NCI-H1694 (cell line): ENCODE data around the gene HOXA13.

Experiments used
- DNase-seq: peaks from one replicate; lab custom pipeline; 2025; lab: John Stamatoyannopoulos, UW

Gene HOXA13

DNA sequence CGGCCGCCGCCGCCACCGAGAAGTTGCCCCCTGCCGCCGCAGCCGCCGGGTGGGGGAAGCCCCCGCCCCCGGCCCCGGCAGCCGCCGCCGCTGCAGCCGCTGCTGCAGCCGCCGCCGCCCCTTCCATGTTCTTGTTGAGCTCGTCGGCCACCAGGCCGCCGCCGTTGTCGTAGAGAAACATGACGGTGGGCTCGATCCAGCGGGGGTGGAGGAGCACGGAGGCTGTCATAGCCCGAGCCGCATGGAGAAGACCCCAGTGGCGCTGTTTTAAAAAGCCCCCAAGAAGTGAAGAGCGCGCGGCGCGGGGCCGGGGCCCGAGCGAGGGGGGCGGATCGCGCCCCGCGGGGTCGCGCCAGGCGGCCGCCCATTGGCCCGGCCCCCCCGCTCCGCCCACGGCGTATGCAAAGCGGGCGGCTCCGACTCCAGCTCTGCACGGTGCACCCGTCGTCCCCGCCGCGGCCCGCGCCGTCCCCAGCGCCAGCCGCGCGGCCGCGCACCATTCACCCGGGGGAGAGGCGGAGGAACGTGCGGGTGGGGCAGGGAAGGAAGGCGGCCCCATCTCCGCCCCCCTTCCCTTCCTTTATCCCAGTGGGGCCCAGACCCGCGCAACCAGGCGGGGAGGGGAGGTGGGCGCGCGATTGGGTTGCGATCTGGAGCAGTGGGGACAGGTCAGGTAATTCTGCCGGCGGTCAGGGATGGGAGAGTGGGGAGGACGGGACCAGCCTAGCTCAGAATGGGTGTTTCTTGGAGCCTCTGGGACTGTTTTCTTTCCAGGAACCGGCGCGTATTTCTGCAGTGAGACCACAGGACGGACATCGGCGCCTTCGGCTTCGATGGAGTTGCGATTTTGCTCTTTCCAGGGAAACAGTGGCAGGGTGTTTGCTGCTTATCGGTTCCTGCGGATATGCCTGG, at the start of gene HOXA13:
Gene HOXA13 (minus strand): TSS at position 243 of the 912 bp plus-strand sequence. CDS start 14 bp downstream, at position 229.
- peak; percentile 42 for DNase-seq

DNA sequence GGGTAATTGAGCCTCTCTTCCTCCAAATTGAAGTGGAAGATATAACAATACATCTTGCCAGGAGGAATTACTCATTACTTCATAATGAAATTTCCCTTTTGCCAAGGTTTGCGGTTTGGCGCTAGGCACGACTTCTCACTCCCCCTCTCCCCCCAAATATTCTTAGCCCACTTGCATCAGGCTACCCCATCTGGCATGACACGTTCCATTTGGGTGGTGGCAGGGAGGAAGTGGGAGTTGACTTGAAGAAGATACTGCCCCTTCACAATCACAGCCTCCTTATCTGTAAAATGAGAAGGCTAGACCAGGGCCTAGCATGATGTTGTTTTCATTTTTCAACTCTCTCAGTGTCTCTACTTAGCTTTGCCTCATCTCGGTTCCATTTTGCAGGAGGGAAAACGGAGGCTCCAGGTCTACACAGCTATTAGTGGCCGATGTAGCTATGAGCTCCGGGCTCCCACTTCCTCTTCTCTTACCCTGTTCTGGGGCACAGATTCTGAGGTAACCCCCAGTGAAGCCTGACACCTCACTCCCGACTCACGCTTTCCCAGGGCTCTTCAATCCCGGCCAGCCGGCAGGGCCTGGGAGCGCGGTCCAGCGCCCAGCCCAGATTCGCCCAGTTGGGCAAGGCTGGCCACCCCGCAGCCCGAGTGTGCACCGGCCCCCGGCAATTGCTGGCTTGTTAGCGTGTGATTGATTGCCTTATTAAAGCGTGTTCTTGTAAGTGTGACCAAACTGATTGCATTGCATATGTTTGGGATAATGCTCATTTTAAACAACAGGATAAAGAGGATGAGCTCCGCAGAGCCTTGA, 49.2 kb upstream of the HOXA13 start:
- no peak for DNase-seq

DNA sequence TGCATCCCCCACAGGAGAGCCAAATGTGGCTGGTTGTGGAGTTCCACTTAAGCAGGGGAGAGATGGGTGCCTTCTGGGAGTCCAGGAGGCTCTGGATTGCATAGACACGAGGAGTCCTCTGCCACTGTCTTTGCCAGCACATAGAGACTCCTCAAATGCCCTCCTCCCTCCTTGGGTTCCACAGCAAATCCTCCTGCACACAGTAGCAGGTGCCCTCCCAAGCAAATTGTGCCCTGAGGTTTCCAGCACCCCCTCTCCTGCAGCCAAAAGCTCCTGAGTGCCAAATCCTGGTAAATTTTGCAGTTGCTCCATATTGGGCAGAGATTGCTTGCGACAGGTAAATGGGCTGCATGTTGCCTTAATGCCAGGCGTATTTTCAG, 48.5 kb upstream of the HOXA13 start:
- no peak for DNase-seq

DNA sequence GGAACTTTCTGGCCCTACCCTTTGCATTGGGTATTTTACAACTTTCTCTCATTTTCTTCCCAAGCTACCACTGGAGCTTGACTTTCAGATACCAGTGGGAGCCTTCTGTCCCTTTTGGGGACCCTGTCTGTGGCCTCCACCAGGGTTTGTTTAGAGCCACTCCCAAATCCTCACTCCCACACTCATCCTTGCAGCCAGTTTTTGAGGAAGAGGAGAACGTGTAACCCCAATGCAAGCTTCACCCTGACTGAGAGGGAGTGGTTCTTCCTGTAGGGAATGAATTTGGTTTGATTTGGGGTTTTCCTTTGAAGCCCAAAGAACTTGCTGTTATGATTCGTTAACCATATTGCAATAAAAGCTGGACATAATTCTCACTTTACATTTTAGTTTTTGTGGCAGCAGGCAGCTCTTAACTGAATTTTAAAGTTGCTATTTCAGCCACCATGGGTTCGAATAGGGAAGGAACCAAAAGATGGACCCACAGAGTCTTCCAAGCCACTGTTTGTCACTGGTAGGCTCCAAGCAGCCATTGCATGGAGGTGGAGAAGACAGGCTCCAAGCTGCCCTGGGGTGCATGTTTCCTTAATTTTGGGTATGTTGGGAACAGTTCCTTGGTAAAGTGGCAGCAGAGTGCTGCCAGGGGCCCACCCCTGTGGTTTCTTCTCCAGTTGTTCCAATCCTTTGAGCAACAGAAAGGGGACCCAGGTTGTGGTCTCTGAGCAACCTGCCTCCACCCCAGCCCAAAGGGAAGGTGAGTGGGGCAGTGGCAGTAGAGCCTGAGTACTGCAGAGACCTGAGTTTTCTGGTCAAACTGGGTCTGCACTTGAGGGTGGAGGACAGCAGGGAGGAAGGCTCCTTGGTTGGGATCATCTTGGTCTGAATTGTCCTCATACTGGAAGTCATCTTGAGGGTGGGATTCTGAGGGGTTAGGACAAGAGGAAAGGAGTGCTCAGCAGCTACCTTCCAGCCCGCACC, 47.8 kb upstream of the HOXA13 start:
- no peak for DNase-seq

GRCh38 chr7:27247000-27247399, 47.1 kb upstream of the HOXA13 start:
- DNase-seq, result no peak

- DNase-seq, result no peak
Measured at GRCh38 chr7:27245798-27246691, 46.2 kb upstream of the HOXA13 start.

- DNase-seq, result no peak
Measured at GRCh38 chr7:27245124-27245797, 45.4 kb upstream of the HOXA13 start.

DNA sequence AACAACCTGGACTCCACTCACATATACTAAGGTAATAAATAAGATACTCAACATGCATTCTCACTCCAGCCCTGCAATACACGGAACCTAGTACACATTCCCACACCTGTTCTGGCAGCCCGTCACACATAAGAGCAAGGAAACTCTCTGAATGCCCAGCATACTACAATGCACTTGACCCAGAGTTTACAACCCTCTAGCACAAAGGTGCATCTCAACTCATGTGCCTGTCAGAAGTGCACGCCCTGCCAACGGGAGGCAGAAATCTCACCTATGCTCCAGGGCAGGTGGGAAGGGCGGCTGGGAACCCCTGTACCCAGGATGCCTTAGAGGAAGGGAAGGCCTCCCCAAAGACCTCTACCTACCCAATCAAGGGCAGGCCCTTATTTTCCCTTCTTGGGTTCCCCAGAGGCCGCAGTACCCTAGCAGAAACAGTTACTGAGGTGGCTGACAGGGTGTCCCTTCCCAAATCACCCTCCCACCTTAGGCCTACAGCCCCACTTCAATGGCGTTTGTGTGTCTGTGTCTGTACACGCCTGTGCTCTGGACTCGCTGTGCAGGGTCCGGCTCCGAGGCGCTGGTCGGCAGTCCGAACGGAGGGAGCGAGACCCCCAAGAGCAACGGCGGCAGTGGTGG, 44.7 kb upstream of the HOXA13 start:
- DNase-seq, result no peak

DNA sequence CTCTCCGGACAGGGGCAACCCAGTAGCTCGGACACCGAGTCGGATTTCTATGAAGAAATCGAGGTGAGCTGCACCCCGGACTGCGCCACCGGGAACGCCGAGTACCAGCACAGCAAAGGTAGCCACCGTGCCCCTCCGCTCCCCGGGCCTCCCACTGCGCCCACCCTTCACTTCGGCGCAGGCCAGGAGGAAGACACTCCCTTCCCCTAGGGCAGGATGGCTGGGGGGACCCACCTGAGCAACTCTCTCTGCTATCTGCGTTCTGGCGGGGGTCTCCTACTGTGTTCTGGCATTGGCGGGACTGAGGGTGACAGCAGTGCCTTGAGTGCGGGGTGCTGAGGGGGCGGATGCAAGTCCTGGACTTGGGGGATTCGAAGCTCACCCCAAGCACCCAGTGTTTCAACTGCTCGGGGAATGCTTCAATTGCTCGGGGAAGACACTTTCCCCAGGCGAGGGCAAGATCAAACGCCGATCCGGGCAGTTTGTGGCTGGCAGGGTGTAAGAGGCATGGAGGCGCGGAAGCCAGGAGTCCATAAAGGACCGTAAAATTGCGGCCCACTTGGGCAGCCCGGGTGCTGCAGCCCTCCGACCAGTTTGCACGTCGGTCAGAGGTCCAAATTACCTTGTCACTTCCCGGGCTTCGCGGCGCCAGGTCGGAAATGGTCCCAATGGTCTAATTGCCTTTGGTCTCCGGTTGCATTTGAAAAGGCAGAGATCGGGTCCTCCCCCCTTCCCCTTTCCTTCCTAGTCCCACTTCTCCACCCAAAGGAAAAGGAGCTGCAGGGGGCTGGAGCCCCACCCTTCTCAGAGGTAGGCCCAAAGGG, 43.7 kb upstream of the HOXA13 start:
- no peak for DNase-seq

DNA sequence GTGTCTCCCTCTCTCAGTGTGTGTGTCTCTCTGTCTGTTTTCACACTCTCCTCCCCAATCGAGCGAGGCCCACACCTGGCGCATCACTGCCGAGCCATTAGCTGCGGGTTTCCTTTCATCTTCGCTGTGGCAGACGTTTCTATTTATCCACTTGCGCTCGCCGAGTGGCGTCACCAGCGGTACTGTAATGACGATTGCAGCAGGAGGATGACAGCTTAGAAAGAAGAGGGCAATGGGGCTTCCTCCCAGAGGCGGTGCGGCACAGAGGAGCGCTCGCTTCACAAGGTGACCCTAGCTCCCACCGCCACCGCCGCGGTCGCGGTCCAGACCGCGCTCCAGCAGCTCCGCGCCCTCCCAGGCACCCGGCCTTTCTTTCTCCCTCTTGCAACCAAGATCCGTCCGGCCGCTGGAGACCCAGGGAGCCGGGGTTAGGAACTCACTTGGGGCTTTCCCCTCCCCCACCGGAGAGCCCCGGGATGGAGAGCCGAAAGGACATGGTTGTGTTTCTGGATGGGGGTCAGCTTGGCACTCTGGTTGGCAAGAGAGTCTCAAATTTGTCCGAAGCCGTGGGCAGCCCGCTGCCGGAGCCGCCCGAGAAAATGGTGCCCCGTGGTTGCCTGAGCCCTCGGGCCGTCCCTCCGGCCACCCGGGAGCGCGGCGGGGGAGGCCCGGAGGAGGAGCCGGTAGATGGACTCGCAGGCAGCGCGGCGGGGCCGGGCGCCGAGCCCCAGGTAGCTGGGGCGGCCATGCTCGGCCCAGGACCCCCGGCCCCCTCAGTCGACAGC, 42.9 kb upstream of the HOXA13 start, which contains the start of gene EVX1:
Gene EVX1 (plus strand): TSS at position 248 of the 785 bp plus-strand sequence. CDS start 229 bp downstream, at position 477.
- peak; percentile 21 for DNase-seq

DNA sequence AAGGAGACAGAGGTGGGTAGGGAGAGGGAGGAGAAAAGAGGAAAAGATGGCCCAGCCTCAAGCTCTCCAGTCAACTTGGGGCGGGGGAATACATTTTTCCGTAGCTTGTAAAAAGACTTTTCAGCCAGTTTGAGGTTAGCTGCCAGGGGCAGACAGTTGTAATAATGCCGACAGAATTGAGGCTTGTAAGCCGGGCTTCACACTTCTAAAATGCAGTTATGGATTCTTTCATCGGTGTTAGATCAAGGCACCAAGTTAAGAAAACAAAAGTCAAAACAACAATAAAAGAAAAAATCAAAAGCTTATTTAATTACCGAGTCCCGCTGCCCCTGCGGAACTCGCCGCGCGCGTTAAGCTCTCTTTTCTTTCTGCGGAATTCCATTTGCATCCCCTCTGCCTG, 42.3 kb upstream of the HOXA13 start:
- DNase-seq, result no peak

- DNase-seq, result no peak
Measured at GRCh38 chr7:27241189-27242056, 41.5 kb upstream of the HOXA13 start.

DNA sequence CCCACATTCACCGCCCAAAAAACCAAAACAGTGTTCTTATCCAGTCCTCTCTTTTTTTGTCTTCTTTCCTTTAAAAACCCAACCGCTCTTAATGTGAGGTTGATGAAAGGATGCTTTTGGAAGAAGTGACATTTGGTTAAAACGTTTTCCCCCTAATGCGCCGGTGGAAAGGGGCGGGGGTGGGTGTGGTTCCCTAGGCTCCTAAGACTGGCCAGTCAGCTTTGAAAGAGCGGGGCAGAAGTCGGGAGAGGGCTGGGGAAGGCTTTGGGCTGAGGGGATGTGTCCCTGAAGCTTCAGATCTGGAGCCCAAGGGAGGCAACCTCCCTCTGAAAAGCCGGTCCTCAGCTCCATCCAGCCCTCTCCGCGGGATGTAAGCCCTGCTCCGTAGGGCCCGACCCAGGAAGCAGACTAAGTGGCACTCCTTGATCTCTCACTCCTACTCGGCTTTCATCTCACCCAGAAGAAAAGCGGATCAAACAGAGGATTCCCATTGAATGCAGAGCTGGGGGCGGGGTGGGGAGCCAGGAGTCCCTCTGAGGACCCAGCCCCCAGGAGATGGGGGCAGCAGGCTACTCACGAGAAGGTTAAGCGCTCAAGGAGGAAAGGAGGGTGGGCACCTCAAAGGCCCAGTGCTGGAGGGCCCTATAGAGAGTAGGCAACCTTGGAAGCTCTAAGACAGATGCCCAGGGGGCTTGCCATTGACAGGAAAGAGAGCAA, 40.3 kb upstream of the HOXA13 start:
- no peak for DNase-seq

DNA sequence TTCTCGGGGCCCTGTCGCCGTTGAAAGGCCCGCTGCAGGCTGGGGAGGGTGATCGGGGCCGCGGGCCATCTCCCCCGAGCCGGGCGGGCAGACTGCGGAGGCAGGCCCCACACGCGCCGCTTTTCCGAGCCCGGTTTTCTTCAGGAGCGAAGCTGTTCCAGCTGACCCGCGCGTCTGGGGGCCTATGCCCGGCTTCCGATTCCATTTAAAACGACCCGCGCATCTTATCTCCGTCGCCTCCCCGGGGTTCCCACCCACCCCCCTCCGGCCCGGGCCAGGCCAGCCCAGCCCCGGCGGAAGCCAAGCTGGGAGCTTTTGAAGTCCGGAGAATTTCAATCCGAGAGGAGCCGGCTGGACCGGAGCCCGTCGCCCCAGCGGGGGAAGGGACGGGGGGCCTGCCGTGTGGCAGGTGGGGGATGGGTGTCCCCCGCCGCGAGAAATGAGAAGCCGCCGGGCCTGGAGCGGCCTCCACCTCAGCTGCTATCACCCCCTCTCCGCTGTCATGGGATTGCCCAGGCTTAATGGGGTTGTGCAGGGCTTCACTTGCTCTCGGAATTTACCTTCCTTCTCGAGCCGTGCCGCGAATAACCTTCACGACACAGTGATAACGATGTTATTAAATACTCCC, 39.6 kb upstream of the HOXA13 start:
- DNase-seq, result no peak

DNA sequence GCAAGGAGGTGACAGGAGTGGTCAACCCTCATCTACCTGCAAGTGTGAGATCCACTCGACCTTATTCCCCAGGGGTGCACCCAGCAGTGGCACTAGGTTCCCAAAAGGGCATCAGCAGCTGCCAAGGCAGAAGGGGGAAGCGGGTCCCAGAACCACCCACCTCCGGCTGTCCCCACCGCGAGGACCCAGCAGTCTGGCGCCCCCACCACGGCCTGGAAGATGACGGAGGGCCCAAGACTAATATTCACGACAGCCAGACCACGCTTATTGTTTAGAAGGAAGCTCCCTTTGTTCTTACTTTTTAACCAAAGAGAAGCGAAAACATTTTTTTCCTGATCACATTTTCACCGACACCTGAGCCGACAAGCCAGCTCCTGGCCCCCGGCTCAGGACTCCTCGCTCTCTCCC, 39.1 kb upstream of the HOXA13 start:
- DNase-seq, result no peak
